NT2/D1 (cell line): Measurements from ENCODE around the gene PTPRG.

Experiments used
- SUZ12 ChIP-seq: IDR thresholded peaks from 2 replicates; pipeline ENCODE4 v1.6.1; 2011; ENCODE audit not compliant: insufficient read length, insufficient read depth; ENCODE audit errors: extremely low read depth
- YY1 ChIP-seq: IDR thresholded peaks from 2 replicates; pipeline ENCODE4 v1.6.1; 2011; ENCODE audit not compliant: insufficient read length, insufficient read depth
- ZNF274 ChIP-seq: IDR thresholded peaks from 2 replicates; pipeline ENCODE4 v1.6.1; 2011; ENCODE audit warnings: mild to moderate bottlenecking, low read depth, low read length

DNA sequence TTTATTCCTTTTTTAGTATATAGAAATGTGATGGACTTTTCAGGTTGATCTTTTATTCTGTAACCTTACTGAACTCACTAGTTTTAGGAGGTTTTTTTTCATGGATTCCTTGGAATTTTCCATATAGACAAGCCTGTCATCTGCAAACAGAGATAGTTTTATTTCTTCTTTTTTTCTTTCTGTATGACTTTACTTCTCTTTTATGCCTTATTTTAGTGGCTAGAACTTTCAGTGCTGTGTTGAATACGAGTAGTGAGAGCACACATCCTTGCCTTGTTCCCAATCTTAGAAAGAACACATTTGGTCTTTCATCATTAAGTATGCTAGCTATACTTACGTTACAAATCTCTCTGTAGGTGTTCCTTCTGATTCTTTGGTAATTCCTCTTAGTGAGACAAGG is 336.5 kb downstream of the PTPRG start:
- TF ChIP-seq YY1, result no peak
- TF ChIP-seq ZNF274, result no peak
- no peak for TF ChIP-seq SUZ12
